Erythroblast (primary cell): ENCODE results near the gene HIPK4.

ENCODE experiments used
- GATA1 ChIP-seq: IDR thresholded peaks from 2 replicates; pipeline ENCODE4 v1.6.1; 2011; ENCODE audit warnings: low read depth, mild to moderate bottlenecking, control low read depth, low read length, moderate library complexity
- POLR2A ChIP-seq: IDR thresholded peaks from 2 replicates; pipeline ENCODE4 v1.6.1; 2011; ENCODE audit warnings: mild to moderate bottlenecking, low read length

GRCh38 chr19:40366697-40367561 is 23.1 kb downstream of the HIPK4 start:
- TF ChIP-seq POLR2A (no peak), GATA1 (no peak)
